Liver (tissue), 3 donors: Measurements from ENCODE around the gene TNS4.

ENCODE experiments used
- EGR1 ChIP-seq, 2 donors: IDR thresholded peaks; 2 replicates each; pipeline ENCODE4 v1.6.1; 2016 to 2018; ENCODE audit warnings: antibody characterized with exemption in 2 of 2, low read depth in 2 of 2
- FOXA1 ChIP-seq: IDR thresholded peaks from 2 replicates; pipeline ENCODE4 v1.6.1; 2016; ENCODE audit warnings: antibody characterized with exemption
- GABPA ChIP-seq, 2 donors: IDR thresholded peaks in 1 of 2; conservative IDR thresholded peaks in 1 of 2; 2 replicates each; pipeline ENCODE4 v1.6.1; 2016; ENCODE audit warnings: antibody characterized with exemption in 2 of 2, mild to moderate bottlenecking in 1 of 2, moderate library complexity in 1 of 2
- HNF4A ChIP-seq, 2 donors: conservative IDR thresholded peaks; 2 replicates each; pipeline ENCODE4 v1.6.1; 2016; ENCODE audit warnings: antibody characterized with exemption in 2 of 2, mild to moderate bottlenecking in 2 of 2
- JUND ChIP-seq, 2 donors: IDR thresholded peaks; 2 replicates each; pipeline ENCODE4 v1.6.1; 2016; ENCODE audit warnings: antibody characterized with exemption in 2 of 2
- MAX ChIP-seq: IDR thresholded peaks from 2 replicates; pipeline ENCODE4 v1.6.1; 2016; ENCODE audit warnings: antibody characterized with exemption
- RAD21 ChIP-seq, 2 donors: IDR thresholded peaks; 2 replicates each; pipeline ENCODE4 v1.6.1; 2016; ENCODE audit warnings: antibody characterized with exemption in 2 of 2, mild to moderate bottlenecking in 2 of 2
- REST ChIP-seq: IDR thresholded peaks from 2 replicates; pipeline ENCODE4 v1.6.1; 2016; ENCODE audit warnings: antibody characterized with exemption, mild to moderate bottlenecking
- RXRA ChIP-seq, 2 donors: IDR thresholded peaks; 2 replicates each; pipeline ENCODE4 v1.6.1; 2017 to 2018; ENCODE audit warnings: antibody characterized with exemption in 2 of 2, mild to moderate bottlenecking in 1 of 2
- SP1 ChIP-seq: IDR thresholded peaks from 2 replicates; pipeline ENCODE4 v1.6.1; 2018; ENCODE audit warnings: antibody characterized with exemption, mild to moderate bottlenecking
- TAF1 ChIP-seq: conservative IDR thresholded peaks from 2 replicates; pipeline ENCODE4 v1.6.1; 2016; ENCODE audit warnings: antibody characterized with exemption, mild to moderate bottlenecking
- YY1 ChIP-seq: IDR thresholded peaks from 2 replicates; pipeline ENCODE4 v1.6.1; 2016; ENCODE audit warnings: antibody characterized with exemption, mild to moderate bottlenecking
- TF ChIP-seq, protein P1 (sequence below): fragments of 150-350 bp; IDR thresholded peaks from 2 replicates; pipeline ENCODE4 v1.5.1; 2017; ENCODE audit warnings: improper control_type of control experiment, low read depth, low read length; ENCODE audit not compliant: missing input control
- TF ChIP-seq, protein P2 (sequence below): IDR thresholded peaks from 2 replicates; pipeline ENCODE4 v1.6.1; 2016; ENCODE audit warnings: antibody characterized with exemption
- donor health status: healthy.
- donor health status: healthy.

DNA sequence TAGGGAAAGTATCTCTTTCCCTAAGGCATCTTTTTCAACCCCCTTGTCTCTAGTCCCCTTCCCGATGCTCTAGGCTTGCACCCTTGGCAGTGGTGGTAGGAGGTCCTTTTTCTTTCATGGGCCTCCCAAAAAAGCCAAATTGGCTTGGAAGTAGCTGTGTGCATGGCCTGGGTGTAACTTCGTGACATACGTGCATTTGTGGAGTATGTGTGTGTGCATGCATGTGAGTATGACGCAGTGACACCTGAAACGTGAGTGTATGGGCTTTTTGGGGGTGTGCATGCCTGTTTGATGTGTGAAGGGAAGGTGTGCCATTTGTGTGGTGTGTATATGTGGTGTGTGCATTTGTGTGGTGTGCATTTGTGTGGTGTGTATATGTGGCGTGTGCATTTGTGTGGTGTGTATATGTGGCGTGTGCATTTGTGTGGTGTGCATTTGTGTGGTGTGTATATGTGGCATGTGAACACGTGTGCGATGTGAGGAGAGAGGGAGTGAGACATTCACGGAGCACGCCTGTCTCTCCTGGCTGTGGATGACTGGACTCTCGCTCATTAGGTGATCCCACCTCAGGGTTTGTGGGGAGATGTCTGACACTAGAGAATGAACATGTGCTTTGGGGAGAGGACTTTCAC, 42.5 kb downstream of the TNS4 start:
- TF ChIP-seq TAF1 (no peak), REST (no peak), GABPA (IDR thresholded peaks at IDR 0.05 in 1 of 2, conservative IDR thresholded peaks at IDR 0.05 in 1 of 2) (no peak), JUND (IDR thresholded peaks at IDR 0.05) (no peak), SP1 (no peak), MAX (no peak), FOXA1 (no peak), RXRA (IDR thresholded peaks at IDR 0.05) (no peak), RAD21 (IDR thresholded peaks at IDR 0.05) (no peak), EGR1 (IDR thresholded peaks at IDR 0.05; ENCODE audit: low read depth in 2 of 2) (no peak), YY1 (no peak), HNF4A (conservative IDR thresholded peaks at IDR 0.05) (no peak)
- TF ChIP-seq, protein P1, sequence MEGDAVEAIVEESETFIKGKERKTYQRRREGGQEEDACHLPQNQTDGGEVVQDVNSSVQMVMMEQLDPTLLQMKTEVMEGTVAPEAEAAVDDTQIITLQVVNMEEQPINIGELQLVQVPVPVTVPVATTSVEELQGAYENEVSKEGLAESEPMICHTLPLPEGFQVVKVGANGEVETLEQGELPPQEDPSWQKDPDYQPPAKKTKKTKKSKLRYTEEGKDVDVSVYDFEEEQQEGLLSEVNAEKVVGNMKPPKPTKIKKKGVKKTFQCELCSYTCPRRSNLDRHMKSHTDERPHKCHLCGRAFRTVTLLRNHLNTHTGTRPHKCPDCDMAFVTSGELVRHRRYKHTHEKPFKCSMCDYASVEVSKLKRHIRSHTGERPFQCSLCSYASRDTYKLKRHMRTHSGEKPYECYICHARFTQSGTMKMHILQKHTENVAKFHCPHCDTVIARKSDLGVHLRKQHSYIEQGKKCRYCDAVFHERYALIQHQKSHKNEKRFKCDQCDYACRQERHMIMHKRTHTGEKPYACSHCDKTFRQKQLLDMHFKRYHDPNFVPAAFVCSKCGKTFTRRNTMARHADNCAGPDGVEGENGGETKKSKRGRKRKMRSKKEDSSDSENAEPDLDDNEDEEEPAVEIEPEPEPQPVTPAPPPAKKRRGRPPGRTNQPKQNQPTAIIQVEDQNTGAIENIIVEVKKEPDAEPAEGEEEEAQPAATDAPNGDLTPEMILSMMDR: no peak
- TF ChIP-seq, protein P2, sequence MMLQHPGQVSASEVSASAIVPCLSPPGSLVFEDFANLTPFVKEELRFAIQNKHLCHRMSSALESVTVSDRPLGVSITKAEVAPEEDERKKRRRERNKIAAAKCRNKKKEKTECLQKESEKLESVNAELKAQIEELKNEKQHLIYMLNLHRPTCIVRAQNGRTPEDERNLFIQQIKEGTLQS: no peak
